ENCODE results near the gene GAST. TPM values are rescaled to one million over a fixed set of nuclear protein-coding genes. Genes with fewer than 3 reads are reported as not detected.

GAST gene
- total RNA-seq, 4 donors from 2014 or later, result not detected

- no peak for TF ChIP-seq CTCF (IDR thresholded peaks at IDR 0.05)
- TF ChIP-seq POLR2AphosphoS5 (IDR thresholded peaks at IDR 0.05), result no peak
- no peak for TF ChIP-seq POLR2A (IDR thresholded peaks at IDR 0.05)
- 25 to 54% methylated on average over 8 to 15 of the region's 15 CpGs for WGBS, 2 donors (ENCODE audit: low coverage in 1 of 2)
- intact Hi-C loops (cut with DNase I; ENCODE audit: low total_unique reads), result no loop called here
- H3K27me3 ChIP-seq, result no peaks in the 10 kb centered on the region
- H3K36me3 ChIP-seq, result no peaks in the 10 kb centered on the region
- H3K9me3 ChIP-seq, result no peaks in the 10 kb centered on the region
- no peak overlapping the region for H3K4me3 ChIP-seq
- no peak for DNase-seq
- no peaks in the 10 kb centered on the region for H3K4me1 ChIP-seq
- in situ Hi-C loops (cut with MboI; ENCODE audit: low pct_ligation_motif_present in 1 of 4, low pct_unique_long_range_greater_than_20kb in 1 of 4, low sequenced_read_pairs in 3 of 4), result no loop called here
- H3K27ac ChIP-seq, result no peak overlapping the region
Observed at GRCh38 chr17:41717408-41718286, 5.5 kb downstream of the GAST start.

- intact Hi-C loops (cut with DNase I; ENCODE audit: low total_unique reads) (no loop called here), in situ Hi-C loops (cut with MboI; ENCODE audit: low pct_ligation_motif_present in 1 of 4, low pct_unique_long_range_greater_than_20kb in 1 of 4, low sequenced_read_pairs in 3 of 4) (no loop called here)
- Histone ChIP-seq H3K4me3 (no peak overlapping the region), H3K4me1 (no peaks in the 10 kb centered on the region), H3K27me3 (no peaks in the 10 kb centered on the region), H3K27ac (no peak overlapping the region), H3K9me3 (no peaks in the 10 kb centered on the region), H3K36me3 (no peaks in the 10 kb centered on the region)
- WGBS, 2 donors (ENCODE audit: low coverage in 1 of 2), result 55 to 80% methylated on average over 1 to 5 of the region's 5 CpGs
- DNase-seq, result no peak
- no peak for TF ChIP-seq CTCF (IDR thresholded peaks at IDR 0.05)
- no peak for TF ChIP-seq POLR2A (IDR thresholded peaks at IDR 0.05)
- TF ChIP-seq EP300 (IDR thresholded peaks at IDR 0.05; ENCODE audit: low read depth), result no peak
- TF ChIP-seq POLR2AphosphoS5 (IDR thresholded peaks at IDR 0.05), result no peak
Observed at GRCh38 chr17:41718287-41718645, 6.1 kb downstream of the GAST start.

DNA sequence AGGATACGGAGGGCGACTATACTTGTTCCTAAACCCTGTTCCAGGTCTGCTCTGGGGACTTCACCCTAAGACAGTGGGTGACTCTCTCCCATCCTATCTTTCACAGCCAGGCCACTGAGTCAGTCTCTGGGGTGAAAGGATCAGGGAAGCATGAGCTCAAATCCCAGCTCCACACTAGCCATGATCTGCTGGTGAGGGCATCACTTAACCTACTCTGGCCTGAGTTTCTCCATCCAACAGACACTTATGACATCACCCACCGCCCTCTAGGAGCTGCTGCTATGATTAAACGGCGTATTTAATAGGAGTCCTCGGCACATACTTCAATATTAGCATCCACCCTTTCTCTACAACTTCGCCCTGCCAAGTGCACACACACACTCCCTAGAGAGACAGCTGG is 10.1 kb downstream of the GAST start:
- Histone ChIP-seq H3K27me3 (no peaks in the 10 kb centered on the region), H3K36me3 (no peaks in the 10 kb centered on the region), H3K4me3 (no peak overlapping the region), H3K9me3 (no peaks in the 10 kb centered on the region), H3K4me1 (no peaks in the 10 kb centered on the region), H3K27ac (no peak overlapping the region)
- in situ Hi-C loops (cut with MboI; ENCODE audit: low pct_ligation_motif_present in 1 of 4, low pct_unique_long_range_greater_than_20kb in 1 of 4, low sequenced_read_pairs in 3 of 4), result no loop called here
- TF ChIP-seq CTCF (IDR thresholded peaks at IDR 0.05), result no peak
- TF ChIP-seq EP300 (IDR thresholded peaks at IDR 0.05; ENCODE audit: low read depth), result no peak
- no peak for TF ChIP-seq POLR2AphosphoS5 (IDR thresholded peaks at IDR 0.05)
- TF ChIP-seq POLR2A (IDR thresholded peaks at IDR 0.05), result no peak
- no peak for DNase-seq
- intact Hi-C loops (cut with DNase I; ENCODE audit: low total_unique reads), result no loop called here
- WGBS, 2 donors (ENCODE audit: low coverage in 1 of 2), result 83 to 90% methylated on average over 2 to 7 of the region's 7 CpGs

- DNase-seq, result no peak
- Histone ChIP-seq H3K4me3 (no peak overlapping the region), H3K4me1 (no peaks in the 10 kb centered on the region), H3K9me3 (no peaks in the 10 kb centered on the region), H3K36me3 (no peaks in the 10 kb centered on the region), H3K27ac (no peak overlapping the region), H3K27me3 (no peaks in the 10 kb centered on the region)
- TF ChIP-seq POLR2AphosphoS5 (IDR thresholded peaks at IDR 0.05) (no peak), EP300 (IDR thresholded peaks at IDR 0.05; ENCODE audit: low read depth) (no peak), CTCF (IDR thresholded peaks at IDR 0.05) (no peak), POLR2A (IDR thresholded peaks at IDR 0.05) (no peak)
- in situ Hi-C loops (cut with MboI; ENCODE audit: low pct_ligation_motif_present in 1 of 4, low pct_unique_long_range_greater_than_20kb in 1 of 4, low sequenced_read_pairs in 3 of 4), result no loop called here
- WGBS, 2 donors (ENCODE audit: low coverage in 1 of 2), result 76% methylated on average over 12 of the region's 12 CpGs; no CpG with 5 or more reads in 1 of the 2 donors
- intact Hi-C loops (cut with DNase I; ENCODE audit: low total_unique reads), result no loop called here
Observed at GRCh38 chr17:41723801-41724475, 11.8 kb downstream of the GAST start.

Measured in transverse colon (tissue), 4 donors.